Heart left ventricle (tissue), 16 donors: ENCODE measurements around the gene NRTN. TPM values are rescaled to one million over a fixed set of nuclear protein-coding genes. Genes with fewer than 3 reads are reported as not detected.
A peak's percentile ranks its signal among the peaks of the same experiment; 100 is the strongest.

Source experiments
- ATAC-seq, 4 donors: fragments of 200-7000 bp; cut with Tn5 transposase; one replicate each; pipeline ENCODE4 v1.9.1; 2020 to 2022; ENCODE audit warnings: moderate library complexity in 4 of 4, mild to moderate bottlenecking in 3 of 4, moderate number of reproducible peaks in 1 of 4
- DNase-seq, 5 donors: peaks; one replicate each; pipeline ENCODE4 v3.0.0-alpha.2; 2020
- H3K27ac ChIP-seq, 12 donors: fragments of 200-600 bp; sonication (generic) in 4 of 12; one replicate each; pipeline versions ENCODE4 v1.5.0 to v1.8.0; 2016 to 2022; ENCODE audit warnings: mild to moderate bottlenecking in 2 of 12
- H3K27me3 ChIP-seq, 9 donors: fragments of 200-600 bp; sonication (generic) in 2 of 9; one replicate each; pipeline versions ENCODE4 v1.5.1 to v1.8.0; 2016 to 2022; ENCODE audit warnings: mild to moderate bottlenecking in 3 of 9
- H3K36me3 ChIP-seq, 9 donors: fragments of 200-600 bp; sonication (generic) in 2 of 9; one replicate each; pipeline versions ENCODE4 v1.5.0 to v1.8.0; 2018 to 2022; ENCODE audit warnings: mild to moderate bottlenecking in 2 of 9
- H3K4me1 ChIP-seq, 12 donors: fragments of 200-600 bp; sonication (generic) in 4 of 12; one replicate each; pipeline versions ENCODE4 v1.5.0 to v1.8.0; 2016 to 2022; ENCODE audit warnings: mild to moderate bottlenecking in 3 of 12
- H3K4me3 ChIP-seq, 12 donors: fragments of 200-600 bp; sonication (generic) in 4 of 12; one replicate each; pipeline versions ENCODE4 v1.5.0 to v1.8.0; 2017 to 2022; ENCODE audit warnings: mild to moderate bottlenecking in 9 of 12, moderate library complexity in 4 of 12
- H3K9me3 ChIP-seq, 12 donors: fragments of 200-600 bp; sonication (generic) in 4 of 12; one replicate each; pipeline versions ENCODE4 v1.5.0 to v1.8.0; 2016 to 2022; ENCODE audit warnings: mild to moderate bottlenecking in 1 of 12
- CTCF ChIP-seq, 12 donors: fragments of 200-600 bp; sonication (generic) in 4 of 12; IDR thresholded peaks; one replicate each; pipeline versions ENCODE4 v1.5.0 to v1.8.0; 2018 to 2022; ENCODE audit warnings: antibody characterized with exemption in 12 of 12, mild to moderate bottlenecking in 5 of 12
- POLR2A ChIP-seq, 2 donors: fragments of 450-650 bp; IDR thresholded peaks; one replicate each; pipeline ENCODE4 v1.6.1; 2017; ENCODE audit warnings: antibody characterized with exemption in 2 of 2, mild to moderate bottlenecking in 2 of 2, moderate library complexity in 2 of 2
- WGBS, 4 donors: extraction: QIAGEN DNeasy Blood & Tissue Kit in 2 of 4; methylation state at CpG; one replicate each; pipeline versions ENCODE4 v1.1.5 to v1.1.7; 2013 to 2018; 5-methylcytosine and 5-hydroxymethylcytosine counted together
- intact Hi-C, 10 donors: fragments of 100-400 bp; cut with DNase I; formaldehyde crosslinking; loops; one replicate each; pipeline versions ENCODE4 v1.11.1 to v1.14.2; 2022
- polyA plus RNA-seq, 2 donors: library from polyadenylated mRNA; stranded (reverse); fragments of 200-250 nt; gene quantifications; one replicate each; pipeline ENCODE4 v1.2.3, GENCODE V29; 2013
- total RNA-seq, 9 donors: library from RNA; depleted of rRNA in 2 of 9; stranded (reverse); fragments of >200 nt in 2 of 9; fragmentation: NEBNext Ultra II Directional in 3 of 9; extraction: Animal tissue kit (Norgen Biotek cat#: 25700) in 3 of 9; gene quantifications; one replicate each; pipeline versions ENCODE4 v1.1.0 to v1.2.4, GENCODE V29; 2016 to 2023
- donor health status: ischemic (EF 13 %, LVEDD 7.1; RV severe dilation, severe dysfunction).
- donor health status: healthy with polysubstance abuse.
- donor health status: DM: no; HTN: yes; CAD: no.
- donor health status: DM: no; HTN: no; CAD: no.
- donor health status: ischemic (EF 25% LVEDD 6.9; RV normal size, moderate dysfunction).
- donor health status: ischemic (EF 25% LVEDD 5.7; RV mildly dilated, moderate dysfunction).
- donor health status: healthy.
- donor health status: DM: yes; HTN: yes; CAD: no.
- donor health status: ischemic (EF 35%, LVEDD 5.7; RV mildly dilated, moderate dysfunction).
- donor health status: nonischemic (EF 11% LVEDD 7.7; RV severe dilation, severe dysfunction).
- donor health status: DM: yes; HTN: yes; CAD: no.
- donor health status: PGD.
- donor health status: ischemic (EF 29% LVEDD 5.4; RV normal size, mild dysfunction).
- donor health status: nonischemic (EF 23%, LVEDD 6.1; RV moderate dilation, normal function).

The NRTN gene
- total and polyA plus RNA-seq, 11 donors, result 8.0 to 54.2 (median 18.2) TPM

GRCh38 chr19:5827342-5827890, 22.5 kb downstream of the NRTN start:
- TF ChIP-seq CTCF (IDR thresholded peaks at IDR 0.05) (no peak), POLR2A (IDR thresholded peaks at IDR 0.05) (no peak)
- peaks cover 0 to 26% (median 13%) of the 10 kb centered on the region in 9 donors for H3K27me3 ChIP-seq
- no peaks in the 10 kb centered on the region for H3K9me3 ChIP-seq
- DNase-seq (peak in 1 of 5 donors; percentile 29), ATAC-seq (no peak)
- WGBS, 4 donors, result 17 to 39% (median 22%) methylated on average over 18 to 37 of the region's 37 CpGs
- peaks cover 0 to 30% (median 4%) of the 10 kb centered on the region in 12 donors for H3K4me1 ChIP-seq
- peak overlapping the region in 8 of 12 donors; percentile 43 to 88 (median 78) for H3K27ac ChIP-seq
- intact Hi-C loops, result loop anchor here in 8 of 10 donors (2.0 to 5.0 kb wide), 3 partner anchors 21 to 65 kb away; no protein-coding TSS in a partner anchor
- H3K36me3 ChIP-seq, result no peaks in the 10 kb centered on the region
- H3K4me3 ChIP-seq, result peak overlapping the region in 9 of 12 donors; percentile 17 to 64 (median 50)

DNA sequence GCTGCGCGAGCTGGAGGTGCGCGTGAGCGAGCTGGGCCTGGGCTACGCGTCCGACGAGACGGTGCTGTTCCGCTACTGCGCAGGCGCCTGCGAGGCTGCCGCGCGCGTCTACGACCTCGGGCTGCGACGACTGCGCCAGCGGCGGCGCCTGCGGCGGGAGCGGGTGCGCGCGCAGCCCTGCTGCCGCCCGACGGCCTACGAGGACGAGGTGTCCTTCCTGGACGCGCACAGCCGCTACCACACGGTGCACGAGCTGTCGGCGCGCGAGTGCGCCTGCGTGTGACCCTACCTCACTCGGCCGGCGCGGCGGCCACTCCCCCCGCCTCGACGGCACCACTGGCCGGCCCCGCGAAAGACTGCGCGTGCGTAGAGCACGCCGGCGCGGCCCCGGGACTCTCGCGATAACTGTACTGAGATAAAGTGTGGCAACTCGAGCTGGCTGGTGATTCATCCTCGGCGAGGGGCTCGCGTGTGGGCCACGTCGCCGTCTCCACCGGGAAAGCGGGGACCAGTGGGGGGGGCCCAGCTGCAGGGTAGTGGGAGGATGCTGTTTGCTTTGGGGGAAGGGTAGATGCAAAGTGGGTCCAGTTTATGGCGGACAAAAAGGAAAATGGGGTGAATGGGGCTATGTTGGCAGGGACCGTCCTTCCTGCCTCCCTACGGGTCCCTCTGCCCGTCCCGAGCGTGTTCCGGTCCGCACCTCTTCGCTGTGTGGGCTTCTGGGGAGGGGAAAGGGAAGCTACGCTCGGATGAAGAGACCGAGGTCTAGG, 23.2 kb downstream of the NRTN start:
- WGBS, 4 donors, result 1 to 3% (median 2%) methylated on average over 28 to 91 of the region's 91 CpGs

DNA sequence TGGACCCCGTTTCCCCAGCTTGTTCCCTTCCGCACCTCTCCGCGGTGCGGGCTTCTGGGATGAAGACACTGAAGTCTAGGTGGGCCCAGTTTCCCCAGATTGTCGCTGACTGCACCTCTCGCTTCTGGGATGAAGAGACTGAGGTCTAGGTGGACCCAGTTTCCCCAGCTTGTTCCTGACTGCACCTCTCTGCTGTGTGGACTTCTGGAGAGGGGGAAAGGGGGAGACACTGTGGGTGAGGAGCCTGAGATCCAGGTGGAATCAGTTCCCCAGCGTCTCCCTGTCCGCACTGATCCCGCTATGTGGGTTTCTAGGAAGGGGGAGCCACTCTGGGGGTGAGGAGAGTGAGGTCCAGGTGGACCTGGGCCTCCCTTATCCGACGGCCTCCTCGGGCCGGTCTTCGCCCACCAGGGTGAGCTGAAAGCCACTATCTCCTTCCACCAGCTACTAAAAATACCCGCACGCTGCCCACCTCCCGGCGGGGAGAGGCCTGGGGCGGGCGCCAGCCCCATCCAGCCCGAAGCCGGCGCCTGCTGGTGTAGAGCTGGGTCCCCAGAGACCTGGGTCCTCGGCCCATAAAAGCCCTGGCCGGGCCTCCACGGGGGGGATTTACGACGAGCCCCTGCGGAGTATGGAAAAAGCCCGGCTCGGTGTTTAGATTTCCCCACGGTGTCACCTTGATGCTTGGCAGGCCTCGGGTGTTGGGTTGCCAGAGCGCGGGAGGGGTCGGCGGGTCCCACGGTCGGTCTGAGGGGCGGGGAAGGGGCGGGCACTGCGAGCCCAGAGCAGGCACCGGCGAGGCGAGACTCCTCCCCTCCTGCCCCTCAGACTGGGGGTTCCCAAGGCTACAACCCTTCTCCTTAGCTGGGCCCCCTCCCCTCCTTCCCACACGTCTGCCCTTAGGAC, 24.0 kb downstream of the NRTN start:
- no peaks in the 10 kb centered on the region for H3K36me3 ChIP-seq

More for the DNA sequence above, 23.2 kb downstream of the NRTN start:
- H3K9me3 ChIP-seq, result no peaks in the 10 kb centered on the region
- TF ChIP-seq POLR2A (IDR thresholded peaks at IDR 0.05) (no peak), CTCF (IDR thresholded peaks at IDR 0.05) (no peak)
- intact Hi-C loops, result loop anchor here in 8 of 10 donors (2.0 to 5.0 kb wide), 3 partner anchors 21 to 64 kb away; no protein-coding TSS in a partner anchor
- ATAC-seq (peak; percentile 53 to 78 (median 76)), DNase-seq (peak; percentile 83 to 93 (median 89))
- H3K4me1 ChIP-seq, result peaks cover 0 to 30% (median 4%) of the 10 kb centered on the region in 12 donors
- H3K27me3 ChIP-seq, result peaks cover 0 to 28% (median 13%) of the 10 kb centered on the region in 9 donors
- H3K27ac ChIP-seq, result peak overlapping the region in 11 of 12 donors; percentile 43 to 88 (median 80)
- no peaks in the 10 kb centered on the region for H3K36me3 ChIP-seq
- peak overlapping the region; percentile 7 to 64 (median 46) for H3K4me3 ChIP-seq

More for the DNA sequence above, 24.0 kb downstream of the NRTN start:
- WGBS, 4 donors, result 4 to 8% (median 4%) methylated on average over 28 to 47 of the region's 47 CpGs
- H3K27me3 ChIP-seq, result peaks cover 0 to 28% (median 13%) of the 10 kb centered on the region in 9 donors
- ATAC-seq (peak; percentile 40 to 79 (median 54)), DNase-seq (peak in 4 of 5 donors; percentile 54 to 72 (median 66))
- H3K4me1 ChIP-seq, result peaks cover 0 to 30% (median 4%) of the 10 kb centered on the region in 12 donors
- intact Hi-C loops, result loop anchor here in 8 of 10 donors (5.0 kb wide), 2 partner anchors 48 to 63 kb away; no protein-coding TSS in a partner anchor
- peak overlapping the region in 11 of 12 donors; percentile 43 to 88 (median 80) for H3K27ac ChIP-seq
- TF ChIP-seq POLR2A (IDR thresholded peaks at IDR 0.05), result no peak
- TF ChIP-seq CTCF (IDR thresholded peaks at IDR 0.05), result peak in 3 of 12 donors; percentile 10 to 18 (median 16)
- no peaks in the 10 kb centered on the region for H3K9me3 ChIP-seq
- peak overlapping the region in 11 of 12 donors; percentile 17 to 64 (median 50) for H3K4me3 ChIP-seq
